HG03354 (cell line): ENCODE measurements around the gene PNKP.
A peak's percentile ranks its signal among the peaks of the same experiment; 100 is the strongest.

Experiments used
- ATAC-seq: cut with Tn5 transposase; IDR thresholded peaks from one replicate; pipeline ENCODE4 v1.9.1; 2021; ENCODE audit warnings: mild to moderate bottlenecking; ENCODE audit not compliant: unreplicated experiment, poor library complexity, severe bottlenecking

Gene PNKP

DNA sequence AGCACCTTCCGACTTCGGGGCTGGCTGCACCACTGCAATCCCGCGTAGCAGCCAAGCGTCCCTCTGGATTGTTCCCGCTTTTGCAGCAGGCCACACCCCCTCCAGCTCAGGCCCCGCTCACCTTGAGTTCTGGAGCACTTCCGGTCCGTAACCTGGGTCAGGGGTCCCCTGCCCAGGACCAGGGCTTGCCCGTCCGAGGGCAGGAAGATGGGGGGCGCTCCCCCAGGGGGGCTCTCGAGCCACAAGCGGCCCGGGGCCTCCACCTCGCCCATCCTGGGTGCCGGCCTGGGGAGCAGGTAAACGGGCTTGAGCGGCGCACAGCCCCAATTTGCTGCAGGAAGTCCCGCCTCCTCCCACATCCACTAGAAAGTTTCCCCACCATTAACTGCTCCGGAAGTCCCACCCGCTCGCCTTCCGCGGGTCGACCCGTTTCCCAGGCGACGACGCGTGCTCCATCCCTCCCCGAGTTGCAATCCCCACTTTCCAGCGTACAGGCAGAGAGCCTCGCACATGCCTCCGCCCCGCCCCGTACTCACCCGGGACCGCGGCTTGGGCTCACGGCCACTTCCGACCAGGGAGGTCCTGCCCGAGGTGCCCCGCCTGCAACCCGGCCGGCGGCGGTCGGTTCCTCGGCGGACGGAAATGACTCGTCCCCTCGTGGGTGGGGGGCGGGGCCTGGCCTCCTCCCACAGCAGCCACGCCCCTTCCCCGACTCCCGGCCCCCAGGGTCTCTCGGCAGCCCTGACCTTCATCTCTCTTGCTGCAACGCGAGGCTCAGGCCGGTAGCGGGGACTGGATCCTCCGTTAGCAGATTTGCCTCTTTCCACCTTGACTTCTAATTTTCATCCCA lies at the start of gene PNKP:
Gene PNKP, minus strand, starts transcription at position 644 of the 850 bp plus-strand sequence. Its CDS starts 372 bp downstream, at position 272.
- ATAC-seq = peak; percentile 50

DNA sequence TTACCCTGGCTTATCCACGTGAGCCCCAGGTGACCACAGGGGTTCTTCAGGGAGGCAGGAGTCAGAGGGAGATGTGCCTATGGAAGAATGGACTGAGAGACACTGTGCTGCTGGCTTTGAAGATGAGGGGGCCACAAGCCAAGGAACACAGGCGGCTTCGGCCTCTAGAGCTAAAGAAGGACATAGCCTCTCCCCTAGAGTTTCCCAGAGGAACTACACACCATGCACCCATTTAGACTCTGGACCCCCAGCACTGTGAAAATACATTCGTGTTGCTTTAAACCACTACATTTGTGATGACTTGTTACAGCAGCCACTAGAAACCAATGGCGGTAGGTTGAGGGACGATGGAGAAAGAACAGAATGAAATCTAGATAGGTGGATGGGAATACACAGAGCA lies 47.9 kb upstream of the PNKP start:
- no peak for ATAC-seq

DNA sequence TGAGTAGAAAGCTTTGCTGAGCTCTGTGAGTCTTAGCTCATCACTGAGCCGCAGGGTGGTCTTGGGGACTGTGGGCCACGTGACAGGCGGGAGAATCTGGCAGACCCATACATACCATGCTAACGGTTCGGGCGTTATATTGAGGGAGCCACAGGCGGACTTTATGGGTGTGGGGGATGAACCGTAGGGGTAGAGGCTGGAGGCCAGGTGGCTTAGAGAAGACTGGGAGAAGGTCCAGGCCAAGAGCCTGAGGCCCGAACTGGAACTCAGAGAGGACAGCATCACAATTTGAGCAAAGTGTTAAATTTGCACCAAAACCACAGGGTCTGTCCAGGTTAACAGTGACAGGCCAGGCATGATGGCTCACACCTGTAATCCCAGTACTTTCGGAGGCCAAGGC lies 46.3 kb upstream of the PNKP start:
- no peak for ATAC-seq

DNA sequence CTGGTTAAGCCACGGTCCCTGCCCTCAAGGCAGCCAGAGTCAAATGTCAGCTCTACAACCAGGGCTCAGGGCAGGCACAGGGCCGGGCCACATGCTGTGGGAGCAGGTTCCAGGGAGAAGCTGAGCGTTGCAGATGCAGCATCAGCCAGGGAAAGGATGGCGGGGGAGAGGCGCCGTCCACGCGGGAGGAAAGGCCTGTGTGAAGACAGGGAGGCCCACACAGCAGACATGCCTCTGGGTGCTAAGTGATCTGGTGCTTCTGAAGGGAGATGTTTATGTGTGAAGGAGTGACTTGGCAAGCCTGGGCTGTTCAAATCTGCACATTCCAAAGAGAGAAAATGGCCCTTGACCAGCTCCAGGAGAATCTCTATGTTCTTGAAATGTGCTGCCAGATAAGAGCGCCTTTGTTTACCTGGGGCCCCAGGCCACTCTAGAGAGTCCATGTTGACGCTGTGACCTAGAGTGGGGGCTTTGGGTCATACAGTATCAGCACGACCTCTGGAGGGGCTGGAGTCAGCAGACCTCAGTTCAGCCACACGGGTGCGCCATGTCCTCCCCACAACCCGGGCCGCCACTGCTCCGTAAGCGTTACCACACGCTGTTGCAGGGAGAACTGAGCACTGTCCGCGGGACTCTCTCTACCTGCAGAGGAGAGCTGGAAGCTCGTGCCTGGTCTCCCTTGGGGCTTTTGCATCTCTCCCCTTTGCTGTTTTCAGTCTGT lies 45.7 kb upstream of the PNKP start:
- no peak for ATAC-seq

DNA sequence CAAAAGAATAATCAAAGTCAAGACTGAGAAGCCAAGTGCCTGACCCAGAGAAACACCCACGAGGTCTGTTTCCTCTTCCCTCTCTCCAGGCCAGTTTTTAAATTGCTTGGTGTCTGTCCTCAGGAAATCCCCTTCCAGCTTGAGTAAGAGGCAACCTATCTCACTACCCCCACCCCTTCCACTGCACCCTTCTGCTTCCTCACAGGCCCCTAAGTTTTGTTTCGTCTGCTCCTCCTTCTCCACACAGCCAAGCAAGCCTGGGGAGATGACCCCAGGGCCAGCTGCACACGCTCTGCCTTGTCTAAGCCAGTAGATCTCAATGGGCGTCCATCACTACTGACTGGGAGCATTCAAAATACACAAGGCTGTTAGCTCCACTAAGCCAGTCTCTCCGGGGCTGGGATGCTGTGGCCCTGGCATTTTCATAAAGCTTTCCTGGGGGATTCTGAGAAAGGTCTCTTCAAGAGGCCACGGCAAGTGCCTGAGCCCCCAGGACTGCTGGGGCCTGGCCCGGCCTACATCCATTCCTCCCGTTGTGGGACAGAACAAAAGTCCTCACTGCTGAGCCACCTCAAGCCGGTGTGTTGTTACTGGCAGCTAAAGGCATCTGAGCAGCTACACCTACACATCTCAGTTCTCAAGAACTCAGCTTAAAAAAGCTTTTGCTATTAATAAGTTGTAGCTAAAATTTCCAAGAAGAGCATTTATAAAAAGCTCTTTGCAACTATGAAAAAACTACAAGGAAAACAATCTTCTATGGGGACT lies 44.2 kb upstream of the PNKP start:
- ATAC-seq = peak; percentile 45

DNA sequence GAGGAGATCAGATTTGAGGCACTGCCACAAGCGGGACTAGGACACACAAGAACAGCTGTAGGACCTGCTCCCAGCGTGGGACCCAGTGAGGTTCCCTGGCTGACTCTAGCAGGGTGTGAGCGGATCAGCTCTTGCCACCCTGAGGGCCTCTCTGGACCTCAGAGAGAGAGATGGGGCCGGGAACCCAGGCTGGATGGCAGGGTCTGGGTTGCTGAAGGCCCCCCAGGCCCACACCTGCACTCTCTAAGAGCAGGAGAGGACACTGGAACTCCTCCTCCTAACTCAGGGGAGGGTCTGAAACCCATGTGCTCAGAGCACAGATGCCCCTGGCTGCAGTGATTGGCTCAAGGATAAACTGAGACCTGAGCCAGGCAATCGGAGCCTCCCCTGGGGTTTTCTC lies 42.8 kb upstream of the PNKP start:
- ATAC-seq = no peak

DNA sequence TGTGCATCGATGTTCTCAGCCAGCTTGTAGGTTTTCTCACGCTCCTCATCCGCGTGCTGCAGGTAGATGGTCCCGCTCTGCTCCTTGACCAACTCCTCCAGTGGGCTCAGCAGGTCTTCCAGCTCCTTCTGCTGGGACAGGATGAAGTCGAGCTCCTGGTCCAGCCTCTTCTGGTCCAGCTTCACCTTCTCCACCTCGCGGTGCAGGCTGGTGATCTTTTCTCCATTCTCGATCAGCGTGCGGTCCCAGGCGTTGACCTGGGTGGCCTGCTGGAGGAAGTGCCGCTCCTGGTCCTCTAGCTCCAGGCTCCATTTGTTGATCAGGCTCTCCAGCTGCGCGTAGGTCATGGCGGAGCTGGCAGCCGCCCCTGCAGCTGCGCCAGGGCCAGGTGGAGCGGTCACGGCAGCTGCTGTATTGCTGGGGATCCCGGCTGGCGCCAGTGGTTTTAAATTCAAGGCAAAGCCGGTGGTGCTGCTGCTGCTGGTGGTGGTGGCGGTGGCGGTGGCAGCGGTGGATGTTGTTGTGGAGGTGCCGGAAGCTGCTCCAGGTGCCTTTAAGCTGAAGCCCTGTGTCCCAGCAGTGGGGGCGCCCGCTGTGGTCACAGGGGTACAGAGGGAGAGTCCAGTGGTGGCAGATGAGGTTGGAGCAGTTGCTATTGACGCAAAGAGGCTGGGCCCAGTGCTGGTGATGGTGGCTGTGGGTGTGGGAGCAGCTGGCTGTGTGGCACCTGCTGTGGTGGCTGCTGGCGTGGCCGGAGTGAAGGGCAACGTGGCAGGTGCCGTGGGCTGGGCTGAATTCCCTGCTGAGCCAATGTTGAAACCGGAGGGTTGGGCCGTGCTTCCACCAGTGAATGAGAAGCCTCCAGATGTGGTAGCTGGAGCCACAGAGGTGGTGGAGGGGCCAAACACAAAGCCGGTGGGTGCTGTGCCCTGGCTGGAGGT lies 41.4 kb upstream of the PNKP start:
- no peak for ATAC-seq

DNA sequence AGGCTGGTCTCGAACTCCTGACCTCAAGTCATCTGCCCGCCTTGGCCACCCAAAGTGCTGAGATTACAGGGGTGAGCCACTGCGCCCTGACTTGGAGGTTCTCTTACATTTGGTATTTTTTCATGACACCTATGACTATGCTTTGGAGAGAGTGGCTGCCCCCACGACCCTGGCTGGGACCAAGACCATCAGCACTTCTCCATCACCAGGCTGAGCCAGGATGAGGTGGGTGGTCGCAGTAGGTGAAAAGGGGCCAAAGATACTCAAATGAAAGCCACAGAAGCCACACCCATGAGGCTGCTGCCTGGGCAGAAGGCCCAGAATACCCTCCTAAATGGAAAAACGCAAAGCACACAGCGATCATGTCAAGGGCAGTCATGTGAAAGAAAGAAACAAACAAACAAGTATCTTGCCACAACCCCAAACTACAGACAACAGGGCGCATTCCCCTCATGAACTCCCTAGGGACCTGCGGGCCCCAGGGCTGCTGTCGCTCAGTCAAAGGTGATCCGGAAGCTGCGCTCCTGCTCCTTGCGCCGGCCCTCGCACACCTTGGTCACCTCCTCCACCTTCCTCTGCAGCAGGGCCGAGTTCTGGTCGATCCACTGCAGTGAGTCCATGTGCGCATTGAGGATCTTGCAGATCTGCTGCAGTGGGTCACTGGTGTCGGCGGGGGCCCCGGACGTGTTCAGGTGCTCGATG lies 40.5 kb upstream of the PNKP start:
- ATAC-seq = no peak

DNA sequence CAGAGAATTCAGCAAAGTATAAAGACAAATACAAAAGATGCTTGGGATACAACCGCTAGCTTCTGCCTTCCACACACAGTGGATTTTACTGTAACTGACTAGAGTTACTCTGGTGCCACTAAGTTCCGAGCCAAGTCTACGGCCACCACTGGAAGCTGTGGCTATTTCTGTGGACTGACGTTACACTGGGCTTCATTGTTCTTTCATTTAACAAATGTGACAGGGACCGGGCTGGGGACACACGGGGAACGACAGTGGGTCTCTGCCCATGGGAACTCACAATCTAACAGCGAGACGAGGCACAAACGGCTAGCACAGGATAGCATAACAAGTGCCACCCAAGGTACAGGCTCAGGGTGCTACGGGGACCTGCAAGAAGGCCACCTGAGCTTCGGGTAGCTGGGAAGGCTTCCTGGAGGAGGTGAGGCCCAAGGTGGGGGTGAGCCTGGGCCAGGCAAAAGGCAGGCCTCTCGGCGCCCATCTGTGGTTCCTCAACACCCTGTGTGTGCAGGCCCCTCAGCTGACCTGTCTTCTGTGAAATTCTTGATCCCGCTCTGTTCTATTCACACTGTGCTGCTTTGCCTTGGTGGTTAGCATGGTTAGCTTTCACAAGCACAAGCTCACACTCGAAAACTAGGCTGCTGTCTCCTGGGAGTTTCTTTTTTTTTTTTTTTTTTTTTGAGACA lies 39.6 kb upstream of the PNKP start:
- no peak for ATAC-seq

DNA sequence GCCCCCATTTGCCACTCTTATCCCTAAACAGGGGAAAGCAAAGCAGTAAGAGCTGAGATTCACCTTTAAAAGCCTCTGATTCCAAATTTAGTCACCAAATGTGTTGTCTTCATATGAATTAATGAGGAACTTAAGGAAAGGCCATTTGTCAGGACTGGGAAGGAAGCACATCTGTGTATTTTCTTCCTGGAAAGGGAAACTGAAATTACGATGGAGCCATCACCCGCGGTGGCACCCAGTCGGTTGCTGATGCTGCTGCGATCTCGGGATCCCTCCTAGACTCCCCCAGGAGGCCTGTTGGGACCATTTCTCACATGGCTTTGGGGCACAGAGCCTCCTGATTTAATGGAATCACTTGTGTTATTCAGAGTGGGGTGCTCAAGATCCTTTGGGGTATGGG lies 36.8 kb upstream of the PNKP start:
- ATAC-seq = no peak

DNA sequence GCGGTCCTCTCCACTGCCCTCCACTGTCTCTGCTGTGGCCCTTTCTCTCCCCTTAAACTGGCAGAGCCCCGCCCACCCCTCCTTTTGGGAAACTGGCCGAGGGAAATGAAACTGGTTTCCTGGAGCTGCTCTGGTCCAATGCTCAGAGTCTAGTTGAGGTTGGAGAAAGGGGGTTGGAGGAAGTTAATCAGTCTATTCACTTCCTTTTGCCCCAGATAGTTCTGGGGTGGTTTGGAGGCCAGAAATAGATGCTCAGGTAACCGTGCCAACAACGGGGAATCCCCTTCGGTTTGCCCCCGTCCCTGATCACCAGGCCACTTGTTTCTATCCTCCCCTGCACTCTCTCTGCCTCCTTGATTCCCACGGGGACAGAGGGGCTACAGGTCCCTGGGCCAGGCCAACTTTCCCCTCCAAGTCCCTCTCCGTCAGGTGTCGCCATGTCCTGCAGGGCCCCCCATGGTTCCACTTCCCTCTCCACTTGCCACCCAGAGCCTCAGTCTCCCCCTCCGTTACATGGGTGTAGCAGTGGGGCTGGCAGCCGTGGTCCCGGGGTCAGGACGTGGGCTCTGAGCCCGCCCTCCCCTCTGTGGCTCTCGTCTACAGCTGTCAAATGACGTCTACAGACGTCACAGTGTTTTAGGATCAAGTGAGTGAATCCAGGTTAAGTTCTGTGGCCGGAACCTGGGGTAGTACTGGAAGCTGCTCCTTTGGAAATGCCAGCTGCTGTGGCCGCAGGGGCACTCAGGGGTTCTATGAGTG lies 29.7 kb upstream of the PNKP start, which contains the start of gene IL4I1:
Gene IL4I1, minus strand, starts transcription at position 25 of the 759 bp plus-strand sequence. CDS start 727 bp downstream, outside the sequence.
- peak; percentile 67 for ATAC-seq

DNA sequence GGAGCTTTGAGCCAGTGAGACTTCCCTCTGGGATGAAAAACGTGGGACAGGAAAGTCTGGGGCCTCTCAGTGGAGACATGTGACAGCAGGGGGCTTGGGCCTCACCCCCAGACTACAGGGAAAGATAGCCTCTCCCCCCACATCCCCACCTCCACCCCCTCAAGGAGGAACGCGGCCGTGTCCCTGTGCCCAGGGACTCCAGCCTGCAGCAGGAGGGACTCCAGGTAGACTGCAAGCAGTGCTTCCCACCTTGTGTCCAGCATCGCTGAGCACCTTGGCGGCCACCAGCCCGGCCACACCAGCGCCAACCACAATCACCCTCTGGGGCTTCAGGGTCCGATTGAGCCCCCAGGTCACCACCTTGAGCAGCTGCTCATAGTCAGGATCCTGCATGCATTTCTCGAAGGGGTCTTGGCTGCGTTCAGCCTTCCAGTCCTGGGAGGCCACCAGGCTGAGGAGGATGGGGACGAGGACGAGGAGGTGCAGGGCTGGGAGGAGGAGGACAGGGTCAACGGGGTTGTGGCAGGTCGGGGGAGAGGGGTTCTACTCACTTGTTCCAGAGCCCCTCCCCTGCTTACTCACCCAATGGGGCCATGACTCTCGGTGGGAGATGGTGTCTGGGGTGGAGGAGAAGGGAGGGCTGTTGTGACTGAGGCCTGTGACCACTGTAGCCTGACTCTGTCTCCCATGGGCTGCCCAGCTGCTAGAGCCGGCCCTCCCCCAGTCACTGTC lies 28.4 kb upstream of the PNKP start:
- ATAC-seq = no peak

DNA sequence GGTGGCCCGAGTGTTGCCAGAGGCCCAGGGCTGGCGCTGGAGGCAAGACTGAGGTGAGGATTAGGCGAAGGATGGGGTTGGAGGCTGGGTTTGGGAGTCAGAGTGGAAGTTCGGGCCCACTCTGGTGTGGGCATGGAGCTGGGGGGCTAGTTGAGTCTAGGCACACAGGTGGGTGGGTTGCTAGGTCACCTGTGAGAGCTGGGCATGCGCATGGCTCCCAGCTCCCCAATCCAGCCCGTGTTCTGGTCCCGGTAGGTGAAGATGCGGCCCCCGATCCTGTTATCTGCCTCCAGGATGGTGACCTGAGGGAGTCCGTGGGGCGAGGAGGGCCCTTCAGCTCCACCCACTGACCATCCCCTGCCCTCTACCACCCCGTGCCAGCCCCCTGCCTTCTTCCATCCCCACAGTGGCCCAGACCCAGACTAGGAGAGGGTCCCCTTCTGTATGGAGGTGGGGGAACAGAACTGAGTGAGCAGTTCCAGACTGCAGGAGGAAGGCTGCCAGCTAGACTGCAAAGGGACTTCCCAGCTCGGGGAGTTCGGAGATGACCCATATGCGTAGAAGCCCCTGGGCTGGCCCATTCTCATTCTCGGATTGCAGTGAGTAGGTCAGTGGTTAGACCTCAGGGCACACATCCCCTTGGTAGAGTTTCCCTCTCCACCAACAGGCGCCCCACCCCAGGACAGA lies 27.6 kb upstream of the PNKP start:
- no peak for ATAC-seq

DNA sequence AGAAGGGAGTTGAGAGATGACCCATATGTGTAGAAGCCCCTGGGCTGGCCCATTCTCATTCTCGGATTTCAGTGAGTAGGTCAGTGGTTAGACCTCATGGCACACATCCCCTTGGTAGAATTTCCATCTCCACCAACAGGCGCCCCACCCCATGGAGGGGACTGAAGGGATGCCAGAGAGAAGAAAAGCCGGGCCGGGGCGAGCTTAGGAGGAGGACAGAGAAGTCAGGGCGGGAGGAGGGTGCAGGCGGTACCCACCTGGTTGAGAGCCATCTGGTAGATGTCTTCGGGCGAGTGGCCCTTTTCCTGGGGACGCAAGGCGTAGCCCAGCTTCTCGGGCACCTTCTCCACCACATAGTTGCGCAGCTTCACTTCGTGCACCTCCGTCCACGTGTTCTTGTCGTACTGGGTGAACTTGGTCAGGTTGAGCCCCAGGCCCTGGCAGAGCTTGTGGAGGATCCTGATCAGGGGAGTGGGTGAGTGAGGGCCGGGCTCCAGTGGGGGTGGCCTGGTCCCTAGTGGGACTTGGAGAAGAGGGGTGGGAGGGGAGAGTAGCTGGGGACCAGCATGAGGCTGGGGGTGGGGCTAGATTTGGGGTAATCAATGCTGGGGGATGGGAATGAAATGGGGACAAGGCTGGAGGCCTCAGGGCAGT lies 26.8 kb upstream of the PNKP start:
- ATAC-seq = no peak

DNA sequence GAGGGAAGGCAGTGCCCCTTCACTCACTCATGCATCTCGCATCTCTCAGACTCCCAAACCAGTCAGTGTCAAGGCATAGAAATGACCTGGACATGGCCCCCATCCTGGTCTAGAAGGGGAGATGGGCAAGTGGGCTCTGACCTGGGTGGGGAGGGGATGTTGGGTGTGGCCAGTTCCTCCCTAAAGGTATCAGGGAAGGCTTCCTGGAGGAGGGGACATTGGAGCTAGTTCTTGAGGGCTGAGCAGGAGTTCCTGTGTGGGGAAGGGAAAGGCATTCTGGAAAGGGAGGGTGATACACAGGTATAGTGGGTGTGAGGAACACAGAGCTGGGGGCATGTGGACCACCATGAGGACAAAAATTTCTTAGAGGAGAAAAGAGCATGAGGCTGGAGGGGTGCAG lies 25.3 kb upstream of the PNKP start:
- no peak for ATAC-seq

DNA sequence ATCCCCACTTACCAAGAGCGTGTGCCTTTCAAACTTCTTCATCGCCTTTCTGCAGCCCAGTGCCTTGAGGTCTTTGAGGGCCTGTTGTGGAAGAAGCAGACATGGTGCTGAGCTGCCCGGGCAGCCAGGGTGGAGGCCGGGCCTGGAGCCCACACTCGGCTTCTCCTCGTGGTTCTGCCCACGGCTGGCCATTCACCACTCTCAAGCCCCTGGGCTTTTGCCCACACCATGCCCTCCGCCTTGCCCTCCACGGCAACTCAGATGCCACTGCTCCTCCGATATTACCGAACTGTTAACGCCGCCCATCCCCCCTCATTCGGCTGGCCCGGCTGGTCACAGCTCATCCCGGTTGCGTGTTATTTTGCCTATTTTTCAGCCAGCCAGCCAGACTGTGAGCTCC lies 24.0 kb upstream of the PNKP start:
- ATAC-seq = no peak
